Trophoblast cell (in vitro differentiated cells and primary cell): ENCODE results near the gene NOS2.
"Not testable (repeated sequence)": the region's sequence is repeated elsewhere in the genome, so short reads cannot be mapped to it uniquely, and the experiment has no call there.

Experiments
- DNase-seq, 2 donors: peaks; one replicate each; pipeline ENCODE4 v3.0.0-alpha.2; 2016
- H2AFZ ChIP-seq: 2 replicates; pipeline ENCODE4 v1.6.1; 2013; ENCODE audit warnings: low read length, moderate library complexity, mild to moderate bottlenecking; ENCODE audit not compliant: insufficient read depth, poor library complexity
- H2AK5ac ChIP-seq: 2 replicates; pipeline ENCODE4 v1.6.1; 2013; ENCODE audit warnings: mild to moderate bottlenecking, low read length
- H2BK120ac ChIP-seq: 2 replicates; pipeline ENCODE4 v1.6.1; 2013; ENCODE audit warnings: low read length, mild to moderate bottlenecking, moderate library complexity; ENCODE audit not compliant: insufficient read depth, poor library complexity
- H2BK12ac ChIP-seq: 2 replicates; pipeline ENCODE4 v1.6.1; 2013; ENCODE audit warnings: mild to moderate bottlenecking, low read length, moderate library complexity
- H2BK5ac ChIP-seq: 2 replicates; pipeline ENCODE4 v1.6.1; 2013; ENCODE audit warnings: low read length, low read depth, moderate library complexity, mild to moderate bottlenecking; ENCODE audit not compliant: poor library complexity
- H3K14ac ChIP-seq: 2 replicates; pipeline ENCODE4 v1.6.1; 2013; ENCODE audit warnings: mild to moderate bottlenecking, low read length
- H3K18ac ChIP-seq: 2 replicates; pipeline ENCODE4 v1.6.1; 2013; ENCODE audit warnings: mild to moderate bottlenecking, low read length
- H3K23ac ChIP-seq: 2 replicates; pipeline ENCODE4 v1.6.1; 2013; ENCODE audit warnings: low read length
- H3K27ac ChIP-seq: 2 replicates; pipeline ENCODE4 v1.5.1; 2013; ENCODE audit warnings: low read depth, mild to moderate bottlenecking, inconsistent platforms, low read length, moderate library complexity
- H3K27me3 ChIP-seq: 2 replicates; pipeline ENCODE4 v1.6.1; 2013; ENCODE audit warnings: inconsistent platforms, mild to moderate bottlenecking, low read length, moderate library complexity; ENCODE audit not compliant: insufficient read depth
- H3K36me3 ChIP-seq, 2 experiments: 1 replicate in 1 of 2; 2 replicates in 1 of 2; pipeline ENCODE4 v1.6.1; 2013; ENCODE audit warnings: low read length in 2 of 2, mild to moderate bottlenecking in 2 of 2, moderate library complexity in 1 of 2; ENCODE audit not compliant: insufficient read depth in 2 of 2, control insufficient read depth in 1 of 2
- H3K4ac ChIP-seq: 2 replicates; pipeline ENCODE4 v1.6.1; 2013; ENCODE audit warnings: low read depth, mild to moderate bottlenecking, low read length, moderate library complexity
- H3K4me1 ChIP-seq, 2 experiments: 1 replicate in 1 of 2; 2 replicates in 1 of 2; pipeline ENCODE4 v1.6.1; 2013; ENCODE audit warnings: low read length in 2 of 2, mild to moderate bottlenecking in 2 of 2, moderate library complexity in 1 of 2; ENCODE audit not compliant: insufficient read depth in 2 of 2, control insufficient read depth in 1 of 2
- H3K4me2 ChIP-seq: 2 replicates; pipeline ENCODE4 v1.6.1; 2013; ENCODE audit warnings: inconsistent platforms, mild to moderate bottlenecking, low read length, moderate library complexity
- H3K4me3 ChIP-seq: 2 replicates; pipeline ENCODE4 v1.5.1; 2013; ENCODE audit warnings: mild to moderate bottlenecking, low read depth, low read length, inconsistent platforms
- H3K79me1 ChIP-seq: one replicate; pipeline ENCODE4 v1.6.1; 2013; ENCODE audit warnings: low read length
- H3K79me2 ChIP-seq: 2 replicates; pipeline ENCODE4 v1.6.1; 2013; ENCODE audit warnings: low read length, mild to moderate bottlenecking; ENCODE audit not compliant: control insufficient read depth, insufficient read depth, poor library complexity
- H3K9ac ChIP-seq: 2 replicates; pipeline ENCODE4 v1.6.1; 2013; ENCODE audit warnings: mild to moderate bottlenecking, low read length
- H3K9me3 ChIP-seq: 2 replicates; pipeline ENCODE4 v1.6.1; 2013; ENCODE audit warnings: low read depth, mild to moderate bottlenecking, control low read depth, inconsistent platforms, low read length; ENCODE audit not compliant: insufficient read depth
- H4K12ac ChIP-seq: 2 replicates; pipeline ENCODE4 v1.6.1; 2013; ENCODE audit warnings: low read depth, mild to moderate bottlenecking, low read length, moderate library complexity
- H4K8ac ChIP-seq: 2 replicates; pipeline ENCODE4 v1.6.1; 2013; ENCODE audit warnings: low read depth, mild to moderate bottlenecking, low read length, moderate library complexity
- H4K91ac ChIP-seq: one replicate; pipeline ENCODE4 v1.6.1; 2013; ENCODE audit warnings: low read depth, mild to moderate bottlenecking, low read length, moderate library complexity
- WGBS: extraction: QIAGEN DNeasy Blood & Tissue Kit; methylation state at CpG from one replicate; pipeline ENCODE4 v1.1.7; 2013; ENCODE audit warnings: missing lambda C conversion rate; ENCODE audit not compliant: insufficient read length, insufficient coverage; ENCODE audit errors: extremely low coverage; 5-methylcytosine and 5-hydroxymethylcytosine counted together

The NOS2 gene

GRCh38 chr17:27746320-27746719 lies 54.0 kb downstream of the NOS2 start:
- not testable (repeated sequence) for H2AFZ ChIP-seq, H2BK5ac ChIP-seq, H4K91ac ChIP-seq, H3K4me1 ChIP-seq, H3K18ac ChIP-seq, H3K9ac ChIP-seq, H3K9me3 ChIP-seq, H3K27ac ChIP-seq, H3K23ac ChIP-seq, H2BK12ac ChIP-seq, H3K79me2 ChIP-seq, H3K14ac ChIP-seq, H2AK5ac ChIP-seq, H3K27me3 ChIP-seq, H3K79me1 ChIP-seq, H4K8ac ChIP-seq, H3K4me3 ChIP-seq, DNase-seq, H3K4me2 ChIP-seq, H3K4ac ChIP-seq, H2BK120ac ChIP-seq, H4K12ac ChIP-seq, H3K36me3 ChIP-seq
- no CpG with 5 or more reads among the region's 5 CpGs for WGBS

DNA sequence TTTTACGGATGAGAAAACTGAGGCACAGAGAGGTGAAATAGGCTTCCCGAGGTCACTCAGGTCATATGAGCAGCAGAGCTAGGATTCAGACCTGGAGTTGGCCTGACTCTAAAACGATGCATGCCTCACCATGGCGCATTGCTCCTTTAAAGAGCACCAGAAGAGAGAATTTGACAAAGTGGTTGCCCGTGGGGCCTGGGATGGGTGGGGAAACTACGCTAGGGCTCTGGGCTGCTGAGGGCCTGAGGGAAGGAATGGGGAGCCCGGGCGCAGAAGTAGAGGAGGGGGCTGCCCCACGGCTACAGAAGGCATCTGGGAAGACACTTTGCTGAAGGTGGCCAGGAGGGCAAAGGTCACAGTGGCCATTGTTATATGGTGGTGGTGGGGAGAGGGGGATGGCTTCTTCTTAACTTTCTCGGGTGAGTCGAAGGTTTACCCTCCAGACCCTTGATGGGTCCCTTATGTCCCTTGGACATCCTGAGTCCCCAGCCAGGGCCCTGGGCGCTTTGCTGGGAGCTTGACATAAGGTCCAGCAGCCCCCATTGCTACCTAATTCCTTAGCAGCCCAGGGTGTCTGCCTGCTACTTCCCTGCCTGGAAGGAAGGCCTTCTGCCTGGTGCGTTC lies 55.0 kb downstream of the NOS2 start:
- H3K27me3 ChIP-seq, H3K4ac ChIP-seq, H3K4me3 ChIP-seq, H3K36me3 ChIP-seq, H3K79me1 ChIP-seq, H4K12ac ChIP-seq, H3K4me2 ChIP-seq, H2AFZ ChIP-seq, H3K18ac ChIP-seq, H3K9ac ChIP-seq, DNase-seq, H2BK5ac ChIP-seq, H3K14ac ChIP-seq, H3K79me2 ChIP-seq, H3K9me3 ChIP-seq, H2AK5ac ChIP-seq, H3K23ac ChIP-seq, H2BK120ac ChIP-seq, H2BK12ac ChIP-seq, H3K27ac ChIP-seq, H4K91ac ChIP-seq, H4K8ac ChIP-seq, H3K4me1 ChIP-seq: not testable (repeated sequence)
- WGBS, result no CpG with 5 or more reads among the region's 13 CpGs

GRCh38 chr17:27743281-27743885 lies 56.9 kb downstream of the NOS2 start:
- H2BK120ac ChIP-seq, result no peak overlapping the region
- H3K4me1 ChIP-seq, result no peaks in the 10 kb centered on the region
- no peak overlapping the region for H3K4ac ChIP-seq
- no peak overlapping the region for H2BK12ac ChIP-seq
- WGBS, result no CpG with 5 or more reads among the region's 8 CpGs
- no peak overlapping the region for H2AFZ ChIP-seq
- H3K9me3 ChIP-seq, result no peaks in the 10 kb centered on the region
- no peak overlapping the region for H3K27ac ChIP-seq
- no peak overlapping the region for H4K8ac ChIP-seq
- no peak overlapping the region for H2BK5ac ChIP-seq
- H3K79me2 ChIP-seq, result no peaks in the 10 kb centered on the region
- no peak overlapping the region for H3K23ac ChIP-seq
- no peak for DNase-seq
- no peaks in the 10 kb centered on the region for H3K27me3 ChIP-seq
- H3K79me1 ChIP-seq, result no peaks in the 10 kb centered on the region
- H3K4me3 ChIP-seq, result no peak overlapping the region
- no peak overlapping the region for H3K14ac ChIP-seq
- H3K36me3 ChIP-seq, result no peaks in the 10 kb centered on the region
- H3K18ac ChIP-seq, result no peak overlapping the region
- no peak overlapping the region for H3K9ac ChIP-seq
- no peak overlapping the region for H3K4me2 ChIP-seq
- no peak overlapping the region for H4K12ac ChIP-seq
- no peak overlapping the region for H2AK5ac ChIP-seq
- H4K91ac ChIP-seq, result no peak overlapping the region

DNA sequence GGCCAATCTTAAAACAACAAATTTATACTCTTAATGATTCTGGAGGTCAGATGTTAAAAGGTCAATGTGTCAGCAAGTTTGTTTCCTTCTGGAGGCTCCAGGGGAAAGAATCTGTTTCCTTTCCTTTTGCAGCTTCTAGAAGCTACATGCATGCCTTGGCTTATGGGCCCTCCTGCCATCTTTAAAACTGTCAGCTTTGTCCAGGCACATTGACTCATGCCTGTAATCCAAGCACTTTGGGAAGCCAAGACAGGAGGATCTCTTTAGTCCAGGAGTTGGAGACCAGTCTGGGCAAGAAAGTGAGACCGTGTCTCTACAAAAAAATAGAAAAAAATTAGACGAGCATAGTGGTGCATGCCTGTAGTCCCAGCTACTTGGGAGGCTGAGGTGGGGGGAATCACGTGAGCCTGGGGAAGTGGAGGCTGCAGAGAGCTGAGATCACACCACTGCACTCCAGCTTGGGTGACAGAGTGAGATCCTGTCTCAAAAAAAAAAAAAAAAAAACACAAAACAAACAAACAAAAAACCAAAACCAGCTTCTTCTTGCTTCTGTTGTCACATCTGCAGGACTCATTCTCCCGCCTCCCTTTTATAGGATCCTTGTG lies 58.3 kb downstream of the NOS2 start:
- no peak for DNase-seq
- H3K9me3 ChIP-seq, result no peaks in the 10 kb centered on the region
- H3K18ac ChIP-seq, result no peak overlapping the region
- no peaks in the 10 kb centered on the region for H3K36me3 ChIP-seq
- no peak overlapping the region for H4K12ac ChIP-seq
- H3K27ac ChIP-seq, result no peak overlapping the region
- H3K9ac ChIP-seq, result no peak overlapping the region
- H3K4me1 ChIP-seq, result no peaks in the 10 kb centered on the region
- no peak overlapping the region for H4K8ac ChIP-seq
- H2BK120ac ChIP-seq, result no peak overlapping the region
- WGBS, result no CpG with 5 or more reads among the region's 4 CpGs
- no peak overlapping the region for H4K91ac ChIP-seq
- no peak overlapping the region for H3K4me3 ChIP-seq
- H3K4ac ChIP-seq, result no peak overlapping the region
- H2BK12ac ChIP-seq, result no peak overlapping the region
- no peaks in the 10 kb centered on the region for H3K27me3 ChIP-seq
- H3K79me1 ChIP-seq, result no peaks in the 10 kb centered on the region
- H2AK5ac ChIP-seq, result no peak overlapping the region
- H3K23ac ChIP-seq, result no peak overlapping the region
- no peak overlapping the region for H2BK5ac ChIP-seq
- H2AFZ ChIP-seq, result no peak overlapping the region
- no peak overlapping the region for H3K4me2 ChIP-seq
- H3K79me2 ChIP-seq, result no peaks in the 10 kb centered on the region
- H3K14ac ChIP-seq, result no peak overlapping the region
